ENCODE data around the gene LATS2. TPM values are rescaled to one million over a fixed set of nuclear protein-coding genes. Genes with fewer than 3 reads are reported as not detected.

LATS2 gene
- total RNA-seq, 2 donors from 2014 or later: 40.1 to 59.2 TPM

DNA sequence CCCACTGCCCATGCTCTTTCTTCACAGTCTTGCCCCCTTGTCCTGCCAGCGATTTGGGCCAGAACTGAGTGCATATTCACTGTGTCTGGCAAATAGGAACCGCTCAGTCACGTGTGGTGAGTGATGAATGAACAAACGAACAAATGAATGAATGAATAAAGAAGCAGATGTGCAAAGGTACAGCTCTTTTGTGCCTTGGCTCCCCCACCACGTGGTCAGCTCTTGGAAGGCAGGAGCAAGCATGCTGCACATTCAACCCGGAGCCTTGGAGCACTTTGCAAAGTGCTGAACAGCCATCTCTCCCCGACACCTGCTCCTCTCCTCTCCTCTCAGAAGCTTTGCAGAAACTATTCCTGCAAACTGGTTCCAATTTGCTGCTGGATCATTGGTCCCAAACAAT lies 52.4 kb downstream of the LATS2 start:
- no peak overlapping the region for H3K4me3 ChIP-seq
- ATAC-seq (ENCODE audit: insufficient number of reproducible peaks, low FRiP score, low read depth): no peak
- H3K4me1 ChIP-seq (ENCODE audit: control insufficient read depth in 1 of 2, low read depth in 2 of 2): peaks cover 19 to 60% of the 10 kb centered on the region in 2 donors
- no peaks in the 10 kb centered on the region for H3K36me3 ChIP-seq
- TF ChIP-seq, protein P1, sequence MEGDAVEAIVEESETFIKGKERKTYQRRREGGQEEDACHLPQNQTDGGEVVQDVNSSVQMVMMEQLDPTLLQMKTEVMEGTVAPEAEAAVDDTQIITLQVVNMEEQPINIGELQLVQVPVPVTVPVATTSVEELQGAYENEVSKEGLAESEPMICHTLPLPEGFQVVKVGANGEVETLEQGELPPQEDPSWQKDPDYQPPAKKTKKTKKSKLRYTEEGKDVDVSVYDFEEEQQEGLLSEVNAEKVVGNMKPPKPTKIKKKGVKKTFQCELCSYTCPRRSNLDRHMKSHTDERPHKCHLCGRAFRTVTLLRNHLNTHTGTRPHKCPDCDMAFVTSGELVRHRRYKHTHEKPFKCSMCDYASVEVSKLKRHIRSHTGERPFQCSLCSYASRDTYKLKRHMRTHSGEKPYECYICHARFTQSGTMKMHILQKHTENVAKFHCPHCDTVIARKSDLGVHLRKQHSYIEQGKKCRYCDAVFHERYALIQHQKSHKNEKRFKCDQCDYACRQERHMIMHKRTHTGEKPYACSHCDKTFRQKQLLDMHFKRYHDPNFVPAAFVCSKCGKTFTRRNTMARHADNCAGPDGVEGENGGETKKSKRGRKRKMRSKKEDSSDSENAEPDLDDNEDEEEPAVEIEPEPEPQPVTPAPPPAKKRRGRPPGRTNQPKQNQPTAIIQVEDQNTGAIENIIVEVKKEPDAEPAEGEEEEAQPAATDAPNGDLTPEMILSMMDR (IDR thresholded peaks at IDR 0.05): no peak
- no peaks in the 10 kb centered on the region for H3K27me3 ChIP-seq (replicated peaks; ENCODE audit: insufficient read depth)
- no peak for DNase-seq (ENCODE audit: low spot score)
- no peaks in the 10 kb centered on the region for H3K9me3 ChIP-seq
- no peak overlapping the region for H3K27ac ChIP-seq

- TF ChIP-seq, protein P1 (IDR thresholded peaks at IDR 0.05): no peak
- Histone ChIP-seq H3K4me1 (ENCODE audit: control insufficient read depth in 1 of 2, low read depth in 2 of 2) (peaks cover 9 to 50% of the 10 kb centered on the region in 2 donors), H3K27me3 (replicated peaks; ENCODE audit: insufficient read depth) (no peaks in the 10 kb centered on the region), H3K9me3 (no peaks in the 10 kb centered on the region), H3K36me3 (no peaks in the 10 kb centered on the region), H3K4me3 (no peak overlapping the region), H3K27ac (no peak overlapping the region)
- no peak for DNase-seq (ENCODE audit: low spot score)
- no peak for ATAC-seq (ENCODE audit: insufficient number of reproducible peaks, low FRiP score, low read depth)
Observed at GRCh38 chr13:21008026-21008425, 53.4 kb downstream of the LATS2 start.

- no peaks in the 10 kb centered on the region for H3K27me3 ChIP-seq (replicated peaks; ENCODE audit: insufficient read depth)
- DNase-seq (ENCODE audit: low spot score) (no peak), ATAC-seq (ENCODE audit: insufficient number of reproducible peaks, low FRiP score, low read depth) (no peak)
- H3K27ac ChIP-seq: no peak overlapping the region
- TF ChIP-seq, protein P1 (IDR thresholded peaks at IDR 0.05): no peak
- peaks cover 2% of the 10 kb centered on the region for H3K9me3 ChIP-seq
- peaks cover 7 to 36% of the 10 kb centered on the region in 2 donors for H3K4me1 ChIP-seq (ENCODE audit: control insufficient read depth in 1 of 2, low read depth in 2 of 2)
- H3K36me3 ChIP-seq: no peaks in the 10 kb centered on the region
- no peak overlapping the region for H3K4me3 ChIP-seq
Observed at GRCh38 chr13:21006141-21007005, 55.0 kb downstream of the LATS2 start.

DNA sequence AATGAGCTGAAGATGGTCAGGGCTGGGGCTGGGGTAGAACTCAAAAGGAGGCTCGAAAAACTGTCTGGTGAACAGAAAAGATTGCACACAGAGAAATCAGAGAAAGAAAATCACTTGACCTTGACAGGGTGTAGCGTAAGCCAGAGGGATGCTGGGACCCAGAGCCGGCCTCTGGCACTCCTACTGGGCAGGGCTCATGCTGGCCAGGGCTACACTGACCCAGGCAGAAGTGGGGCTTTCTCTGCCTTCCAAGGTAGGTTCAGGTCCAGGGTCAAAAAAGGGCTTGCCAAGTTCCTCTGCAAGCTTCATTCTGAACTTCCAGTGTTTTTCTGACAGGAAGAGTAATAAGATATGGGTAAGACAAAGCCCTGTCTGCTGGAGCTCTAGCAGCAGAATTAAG lies 56.2 kb downstream of the LATS2 start:
- TF ChIP-seq, protein P1 (IDR thresholded peaks at IDR 0.05): no peak
- no peak for DNase-seq (ENCODE audit: low spot score)
- Histone ChIP-seq H3K27ac (no peak overlapping the region), H3K4me3 (no peak overlapping the region), H3K36me3 (no peaks in the 10 kb centered on the region), H3K4me1 (ENCODE audit: control insufficient read depth in 1 of 2, low read depth in 2 of 2) (peaks cover 4 to 24% of the 10 kb centered on the region in 2 donors), H3K9me3 (peaks cover 3% of the 10 kb centered on the region), H3K27me3 (replicated peaks; ENCODE audit: insufficient read depth) (no peaks in the 10 kb centered on the region)
- ATAC-seq (ENCODE audit: insufficient number of reproducible peaks, low FRiP score, low read depth): no peak

GRCh38 chr13:21001471-21001870 lies 59.9 kb downstream of the LATS2 start:
- DNase-seq (ENCODE audit: low spot score) (no peak), ATAC-seq (ENCODE audit: insufficient number of reproducible peaks, low FRiP score, low read depth) (no peak)
- Histone ChIP-seq H3K27me3 (replicated peaks; ENCODE audit: insufficient read depth) (no peaks in the 10 kb centered on the region), H3K9me3 (peaks cover 3% of the 10 kb centered on the region), H3K36me3 (no peaks in the 10 kb centered on the region), H3K27ac (no peak overlapping the region), H3K4me3 (no peak overlapping the region), H3K4me1 (ENCODE audit: control insufficient read depth in 1 of 2, low read depth in 2 of 2) (peaks cover 17 to 33% of the 10 kb centered on the region in 2 donors)
- TF ChIP-seq, protein P1 (IDR thresholded peaks at IDR 0.05): no peak
